Measurements from ENCODE around the gene THSD7A. TPM values are rescaled to one million over a fixed set of nuclear protein-coding genes. Genes with fewer than 3 reads are reported as not detected.

The THSD7A gene
- total RNA-seq, 1 donor from 2014 or later: not detected

- intact Hi-C loops (cut with micrococcal nuclease): no loop called here
Measured at GRCh38 chr7:11706666-11707605, 125.1 kb downstream of the THSD7A start.

- intact Hi-C loops (cut with micrococcal nuclease): no loop called here
Measured at GRCh38 chr7:11703829-11704228, 128.2 kb downstream of the THSD7A start.

- intact Hi-C loops (cut with micrococcal nuclease): no loop called here
Measured at GRCh38 chr7:11702938-11703337, 129.1 kb downstream of the THSD7A start.

DNA sequence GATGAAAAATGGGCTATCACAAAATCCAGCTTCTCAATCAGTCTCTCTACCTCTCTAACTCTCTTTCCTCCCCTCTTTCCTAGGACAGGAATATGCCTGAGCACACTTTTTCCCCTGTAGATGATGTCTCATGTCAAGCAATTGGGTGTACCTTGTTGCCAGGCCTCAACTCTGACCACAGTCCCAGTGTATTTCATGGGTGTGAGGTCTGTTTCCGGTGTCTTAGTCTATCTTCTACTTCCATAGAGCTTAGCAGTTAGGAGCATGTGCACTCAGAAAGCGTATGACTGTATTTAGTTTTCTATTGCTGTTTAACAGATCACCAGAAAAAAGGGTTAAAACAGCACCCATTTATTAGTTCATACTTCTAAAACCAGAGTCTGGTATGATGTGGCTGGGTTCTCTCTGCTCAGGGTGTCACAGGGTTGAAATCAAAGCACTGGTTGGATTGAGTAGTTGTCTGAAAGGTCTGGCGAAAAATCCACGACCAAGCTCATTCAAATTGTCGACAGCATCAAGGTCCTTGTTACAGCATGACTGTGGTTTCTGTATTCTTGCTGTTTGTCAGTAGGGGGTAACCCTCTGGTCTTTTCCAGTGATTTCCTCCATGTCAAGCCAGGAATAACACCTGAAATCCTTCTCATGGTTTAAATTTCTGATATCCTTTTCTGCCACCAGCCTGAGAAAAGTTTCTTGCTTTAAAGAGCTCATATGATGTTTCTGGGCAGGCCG lies 130.0 kb downstream of the THSD7A start:
- intact Hi-C loops (cut with micrococcal nuclease): no loop called here

GRCh38 chr7:11699666-11700065 lies 132.3 kb downstream of the THSD7A start:
- intact Hi-C loops (cut with micrococcal nuclease): no loop called here

DNA sequence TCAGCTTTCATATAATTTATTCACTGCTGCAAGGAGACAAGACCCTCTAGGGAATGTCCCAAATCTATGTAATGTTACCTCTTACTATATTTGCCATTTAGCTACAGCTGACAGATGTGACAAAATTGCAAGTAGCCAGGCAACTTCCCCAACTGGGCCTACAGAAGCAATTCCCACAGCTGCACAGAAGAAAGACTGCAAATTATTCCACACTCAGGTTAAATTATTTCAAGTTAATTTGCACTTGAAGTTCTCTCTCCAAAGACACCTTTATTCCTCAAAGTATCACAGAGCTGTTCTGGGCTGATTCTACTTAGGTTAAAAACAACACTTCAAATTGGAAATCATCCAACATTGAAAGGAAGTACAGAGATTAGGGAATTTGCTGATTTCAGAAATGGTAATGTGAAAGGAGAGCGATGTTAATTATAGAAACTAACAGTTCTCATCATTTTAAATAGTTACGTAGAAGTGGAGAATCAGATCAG lies 133.6 kb downstream of the THSD7A start:
- intact Hi-C loops (cut with micrococcal nuclease): no loop called here

GRCh38 chr7:11690395-11690794 lies 141.6 kb downstream of the THSD7A start:
- intact Hi-C loops (cut with micrococcal nuclease): no loop called here

GRCh38 chr7:11689096-11689495 lies 142.9 kb downstream of the THSD7A start:
- intact Hi-C loops (cut with micrococcal nuclease): no loop called here

- intact Hi-C loops (cut with micrococcal nuclease): no loop called here
Measured at GRCh38 chr7:11681461-11681860, 150.5 kb downstream of the THSD7A start.

- intact Hi-C loops (cut with micrococcal nuclease): no loop called here
Measured at GRCh38 chr7:11675163-11675562, 156.8 kb downstream of the THSD7A start.

GRCh38 chr7:11668727-11669126 lies 163.3 kb downstream of the THSD7A start:
- intact Hi-C loops (cut with micrococcal nuclease): no loop called here

DNA sequence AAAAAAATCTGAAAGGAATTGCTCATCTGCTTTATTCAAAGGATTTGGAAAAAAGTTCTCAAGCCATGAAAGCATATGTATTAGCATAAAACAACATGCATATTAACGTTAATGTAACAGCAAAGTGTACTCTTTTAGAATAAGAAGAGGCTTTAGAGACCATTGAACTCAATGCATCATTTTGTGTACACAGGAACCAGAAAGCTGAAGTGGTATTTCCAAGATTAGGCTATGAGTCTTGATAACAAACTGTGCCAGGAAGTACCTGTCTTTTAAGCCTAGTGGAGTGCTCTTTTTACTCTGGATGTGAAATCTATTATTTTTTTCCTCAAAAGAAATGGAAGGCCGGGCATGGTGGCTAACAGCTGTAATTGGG lies 164.2 kb downstream of the THSD7A start:
- intact Hi-C loops (cut with micrococcal nuclease): no loop called here

- intact Hi-C loops (cut with micrococcal nuclease): no loop called here
Measured at GRCh38 chr7:11667071-11667809, 164.8 kb downstream of the THSD7A start.

- intact Hi-C loops (cut with micrococcal nuclease): no loop called here
Measured at GRCh38 chr7:11665357-11665756, 166.6 kb downstream of the THSD7A start.

GRCh38 chr7:11655642-11656041 lies 176.4 kb downstream of the THSD7A start:
- intact Hi-C loops (cut with micrococcal nuclease): no loop called here

GRCh38 chr7:11655163-11655562 lies 176.8 kb downstream of the THSD7A start:
- intact Hi-C loops (cut with micrococcal nuclease): no loop called here

DNA sequence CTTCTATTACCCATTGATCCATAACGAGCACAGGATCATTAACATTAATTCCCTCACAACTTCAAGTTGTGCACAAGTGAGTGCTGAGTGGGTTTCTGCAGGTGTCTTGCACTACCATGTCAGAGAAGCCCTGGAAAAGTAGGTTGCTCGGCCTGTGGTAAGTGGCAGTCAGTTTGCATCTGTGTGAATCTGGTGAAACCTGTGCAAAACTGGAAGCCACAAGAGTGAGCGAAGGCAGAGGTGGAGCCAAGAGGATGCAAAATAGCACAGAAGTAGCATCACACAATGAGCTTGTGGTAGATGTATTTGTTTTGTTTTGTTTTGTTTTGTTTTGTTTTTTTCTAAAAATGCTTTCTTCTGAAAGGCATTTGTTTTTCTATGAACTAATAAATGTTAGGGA lies 181.5 kb downstream of the THSD7A start:
- intact Hi-C loops (cut with micrococcal nuclease): no loop called here

GRCh38 chr7:11650030-11650429 lies 182.0 kb downstream of the THSD7A start:
- intact Hi-C loops (cut with micrococcal nuclease): no loop called here

DNA sequence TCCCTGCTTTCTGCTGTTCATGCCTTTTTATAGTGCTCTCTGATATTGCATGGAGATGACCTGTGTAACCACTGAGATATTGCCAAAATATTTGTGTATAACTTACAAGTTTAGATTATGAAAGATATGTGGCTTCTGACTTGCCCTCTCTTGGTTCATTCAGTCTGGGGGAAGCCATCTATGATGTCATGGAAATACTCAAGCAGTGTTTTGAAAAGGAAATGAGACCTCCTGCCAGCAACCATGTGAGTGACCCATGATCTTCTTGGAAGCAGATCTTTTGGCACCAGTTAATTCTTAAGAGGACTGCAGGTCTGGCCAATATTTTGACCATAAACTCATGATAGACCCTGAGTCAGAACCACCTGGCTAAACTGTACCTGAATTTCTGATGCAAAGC lies 183.0 kb downstream of the THSD7A start:
- intact Hi-C loops (cut with micrococcal nuclease): no loop called here

DNA sequence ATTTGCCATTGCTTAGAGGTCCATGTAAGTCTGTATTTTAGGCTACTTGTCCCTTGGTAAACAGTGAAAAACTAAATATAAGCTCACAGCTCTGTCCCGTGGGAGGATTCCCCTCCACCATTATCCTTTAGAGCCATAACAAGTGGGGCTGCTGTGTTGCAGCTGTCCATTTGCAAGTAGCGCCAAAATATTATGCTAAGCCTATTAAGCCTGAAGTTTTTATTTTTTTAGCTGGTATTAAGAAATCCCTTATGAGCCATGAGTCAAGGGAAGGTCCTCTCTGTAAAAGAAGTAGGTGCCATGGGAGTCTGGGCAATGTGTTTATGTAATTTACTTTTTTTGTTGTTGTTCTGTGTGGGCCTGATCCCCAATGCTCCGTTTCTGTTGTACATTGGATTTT lies 183.9 kb downstream of the THSD7A start:
- intact Hi-C loops (cut with micrococcal nuclease): no loop called here

DNA sequence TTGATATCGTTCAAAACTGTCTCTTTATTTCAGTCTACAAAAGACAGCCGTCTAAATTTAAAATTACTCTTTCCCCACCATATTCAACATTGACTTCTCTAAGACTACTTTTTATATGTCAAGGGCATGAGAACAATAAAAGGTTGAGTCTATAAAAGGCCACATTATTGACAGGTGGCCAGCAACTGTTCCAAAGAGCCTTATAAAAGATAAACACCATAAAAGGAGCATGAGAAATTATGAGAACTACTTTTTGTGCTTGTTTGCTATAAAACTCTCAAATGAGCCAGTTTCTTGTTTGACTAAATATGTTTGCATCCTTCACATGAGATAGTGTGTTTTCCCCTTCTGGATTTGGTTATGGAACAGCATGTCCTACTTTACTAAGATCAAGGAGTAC lies 189.2 kb downstream of the THSD7A start:
- intact Hi-C loops (cut with micrococcal nuclease): no loop called here

DNA sequence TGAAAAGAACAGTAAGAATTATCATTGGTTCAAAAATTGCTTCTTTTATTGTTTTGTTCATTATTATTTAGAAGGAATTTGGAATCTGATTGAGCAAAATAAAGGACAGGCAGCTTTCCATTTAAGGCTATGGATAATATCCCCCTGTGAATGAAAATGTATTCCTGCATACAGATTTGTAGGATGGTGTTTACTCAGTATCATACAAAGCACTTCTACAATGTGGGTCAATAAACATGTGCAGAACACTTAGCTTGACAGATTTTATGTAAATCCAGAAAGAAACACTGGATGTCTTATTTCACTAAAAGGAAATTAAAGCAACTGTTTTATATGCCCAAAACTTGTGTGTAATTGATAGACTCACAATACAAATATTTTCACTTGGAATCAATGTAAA lies 189.7 kb downstream of the THSD7A start:
- intact Hi-C loops (cut with micrococcal nuclease): no loop called here
